ENCODE measurements around the gene SLC30A10. TPM values are rescaled to one million over a fixed set of nuclear protein-coding genes. Genes with fewer than 3 reads are reported as not detected.
"Not testable (repeated sequence)": the region's sequence is repeated elsewhere in the genome, so short reads cannot be mapped to it uniquely, and the experiment has no call there.

The SLC30A10 gene
- total RNA-seq, 1 experiment from 2014 or later: not detected

DNA sequence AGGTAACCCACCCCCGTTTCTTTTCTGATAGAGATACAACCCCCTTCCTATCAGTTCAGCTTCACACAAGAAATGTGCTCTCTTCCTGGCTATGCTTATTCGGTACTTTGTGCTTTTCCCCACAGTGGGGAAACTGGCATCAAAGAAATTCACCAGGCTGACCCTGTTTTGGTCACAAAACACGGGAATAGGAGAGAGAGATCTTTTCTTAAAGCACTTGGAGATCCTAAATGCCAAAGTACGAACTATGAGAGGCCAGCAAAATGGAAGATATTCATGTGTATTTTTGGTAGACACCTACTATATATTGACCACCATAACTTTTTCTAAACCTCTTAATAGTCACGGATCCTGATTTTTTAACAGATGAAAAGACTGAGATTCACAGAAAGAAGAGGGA lies 30.0 kb downstream of the SLC30A10 start:
- Histone ChIP-seq H3K27me3 (ENCODE audit: control insufficient read depth, insufficient read depth, low read length) (no peaks in the 10 kb centered on the region), H3K36me3 (ENCODE audit: control insufficient read depth, insufficient read depth, low read length) (no peaks in the 10 kb centered on the region; the same call in 1 of the 2 replicates), H3K4me3 (ENCODE audit: low read depth in 2 of 2, low read length in 2 of 2) (no peak overlapping the region), H3K27ac (ENCODE audit: low read length) (no peak overlapping the region), H3K4me1 (ENCODE audit: control insufficient read depth, insufficient read depth, low read length) (no peaks in the 10 kb centered on the region), H3K9me3 (ENCODE audit: control insufficient read depth, insufficient read depth, low read depth, low read length) (no peaks in the 10 kb centered on the region)
- POLR2A ChIA-PET: no interaction called here
- DNase-seq (ENCODE audit: low read depth, low spot score) (no peak), ATAC-seq (no peak)
- CTCF ChIA-PET: no interaction called here
- no TSS peak for BruUV-seq (replicated peaks)
- TF ChIP-seq, protein P1, sequence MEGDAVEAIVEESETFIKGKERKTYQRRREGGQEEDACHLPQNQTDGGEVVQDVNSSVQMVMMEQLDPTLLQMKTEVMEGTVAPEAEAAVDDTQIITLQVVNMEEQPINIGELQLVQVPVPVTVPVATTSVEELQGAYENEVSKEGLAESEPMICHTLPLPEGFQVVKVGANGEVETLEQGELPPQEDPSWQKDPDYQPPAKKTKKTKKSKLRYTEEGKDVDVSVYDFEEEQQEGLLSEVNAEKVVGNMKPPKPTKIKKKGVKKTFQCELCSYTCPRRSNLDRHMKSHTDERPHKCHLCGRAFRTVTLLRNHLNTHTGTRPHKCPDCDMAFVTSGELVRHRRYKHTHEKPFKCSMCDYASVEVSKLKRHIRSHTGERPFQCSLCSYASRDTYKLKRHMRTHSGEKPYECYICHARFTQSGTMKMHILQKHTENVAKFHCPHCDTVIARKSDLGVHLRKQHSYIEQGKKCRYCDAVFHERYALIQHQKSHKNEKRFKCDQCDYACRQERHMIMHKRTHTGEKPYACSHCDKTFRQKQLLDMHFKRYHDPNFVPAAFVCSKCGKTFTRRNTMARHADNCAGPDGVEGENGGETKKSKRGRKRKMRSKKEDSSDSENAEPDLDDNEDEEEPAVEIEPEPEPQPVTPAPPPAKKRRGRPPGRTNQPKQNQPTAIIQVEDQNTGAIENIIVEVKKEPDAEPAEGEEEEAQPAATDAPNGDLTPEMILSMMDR (IDR thresholded peaks at IDR 0.05): no peak
- TF ChIP-seq SIN3A (IDR thresholded peaks at IDR 0.05; ENCODE audit: borderline replicate concordance, insufficient read depth, low read depth, low read length) (no peak), POLR2AphosphoS5 (IDR thresholded peaks at IDR 0.05; ENCODE audit: low read depth, low read length) (no peak)
- TF ChIP-seq, protein P2, sequence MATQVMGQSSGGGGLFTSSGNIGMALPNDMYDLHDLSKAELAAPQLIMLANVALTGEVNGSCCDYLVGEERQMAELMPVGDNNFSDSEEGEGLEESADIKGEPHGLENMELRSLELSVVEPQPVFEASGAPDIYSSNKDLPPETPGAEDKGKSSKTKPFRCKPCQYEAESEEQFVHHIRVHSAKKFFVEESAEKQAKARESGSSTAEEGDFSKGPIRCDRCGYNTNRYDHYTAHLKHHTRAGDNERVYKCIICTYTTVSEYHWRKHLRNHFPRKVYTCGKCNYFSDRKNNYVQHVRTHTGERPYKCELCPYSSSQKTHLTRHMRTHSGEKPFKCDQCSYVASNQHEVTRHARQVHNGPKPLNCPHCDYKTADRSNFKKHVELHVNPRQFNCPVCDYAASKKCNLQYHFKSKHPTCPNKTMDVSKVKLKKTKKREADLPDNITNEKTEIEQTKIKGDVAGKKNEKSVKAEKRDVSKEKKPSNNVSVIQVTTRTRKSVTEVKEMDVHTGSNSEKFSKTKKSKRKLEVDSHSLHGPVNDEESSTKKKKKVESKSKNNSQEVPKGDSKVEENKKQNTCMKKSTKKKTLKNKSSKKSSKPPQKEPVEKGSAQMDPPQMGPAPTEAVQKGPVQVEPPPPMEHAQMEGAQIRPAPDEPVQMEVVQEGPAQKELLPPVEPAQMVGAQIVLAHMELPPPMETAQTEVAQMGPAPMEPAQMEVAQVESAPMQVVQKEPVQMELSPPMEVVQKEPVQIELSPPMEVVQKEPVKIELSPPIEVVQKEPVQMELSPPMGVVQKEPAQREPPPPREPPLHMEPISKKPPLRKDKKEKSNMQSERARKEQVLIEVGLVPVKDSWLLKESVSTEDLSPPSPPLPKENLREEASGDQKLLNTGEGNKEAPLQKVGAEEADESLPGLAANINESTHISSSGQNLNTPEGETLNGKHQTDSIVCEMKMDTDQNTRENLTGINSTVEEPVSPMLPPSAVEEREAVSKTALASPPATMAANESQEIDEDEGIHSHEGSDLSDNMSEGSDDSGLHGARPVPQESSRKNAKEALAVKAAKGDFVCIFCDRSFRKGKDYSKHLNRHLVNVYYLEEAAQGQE (IDR thresholded peaks at IDR 0.05; ENCODE audit: insufficient read depth in 1 of 2, low read depth in 2 of 2, low read length in 1 of 2): no peak
- intact Hi-C loops (cut with micrococcal nuclease; ENCODE audit: unreplicated experiment) (no loop called here), in situ Hi-C loops (cut with HindIII; ENCODE audit: low pct_unique_long_range_greater_than_20kb, low sequenced_read_pairs) (no loop called here)

DNA sequence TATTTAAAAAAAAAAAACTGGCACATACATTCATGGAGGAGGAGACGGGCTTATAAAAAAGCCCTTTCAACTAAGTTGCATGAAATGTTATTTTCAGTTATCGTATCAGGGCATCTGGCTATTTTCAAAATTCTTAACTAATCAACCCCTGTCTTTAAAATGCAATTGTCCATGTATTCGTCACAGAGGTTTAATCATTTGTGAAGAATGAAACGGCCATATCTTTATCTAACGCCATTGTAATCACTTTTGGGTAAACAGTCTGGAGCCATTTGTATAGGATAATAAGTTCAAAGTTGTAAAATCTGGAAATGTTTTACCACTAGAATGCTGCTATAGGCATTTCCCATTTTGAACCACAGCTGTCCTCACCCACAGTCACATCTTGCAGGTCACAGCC lies 30.4 kb downstream of the SLC30A10 start:
- DNase-seq (ENCODE audit: low read depth, low spot score): no peak
- no peaks in the 10 kb centered on the region for H3K4me1 ChIP-seq (ENCODE audit: control insufficient read depth, insufficient read depth, low read length)
- no peaks in the 10 kb centered on the region; the same call in 1 of the 2 replicates for H3K36me3 ChIP-seq (ENCODE audit: control insufficient read depth, insufficient read depth, low read length)
- H3K4me3 ChIP-seq (ENCODE audit: low read depth in 2 of 2, low read length in 2 of 2): no peak overlapping the region
- no peaks in the 10 kb centered on the region for H3K9me3 ChIP-seq (ENCODE audit: control insufficient read depth, insufficient read depth, low read depth, low read length)
- BruUV-seq (replicated peaks): no TSS peak
- TF ChIP-seq, protein P1 (IDR thresholded peaks at IDR 0.05): no peak
- TF ChIP-seq, protein P2 (IDR thresholded peaks at IDR 0.05; ENCODE audit: insufficient read depth in 1 of 2, low read depth in 2 of 2, low read length in 1 of 2): no peak
- no peak for TF ChIP-seq TCF7L2 (IDR thresholded peaks at IDR 0.05; ENCODE audit: low read depth, low read length)
- TF ChIP-seq POLR2AphosphoS5 (IDR thresholded peaks at IDR 0.05; ENCODE audit: low read depth, low read length): no peak
- ChIA-PET CTCF (no interaction called here), POLR2A (no interaction called here)
- in situ Hi-C loops (cut with HindIII; ENCODE audit: low pct_unique_long_range_greater_than_20kb, low sequenced_read_pairs): no loop called here
- intact Hi-C loops (cut with micrococcal nuclease; ENCODE audit: unreplicated experiment): no loop called here
- H3K27ac ChIP-seq (ENCODE audit: low read length): no peak overlapping the region
- no peaks in the 10 kb centered on the region for H3K27me3 ChIP-seq (ENCODE audit: control insufficient read depth, insufficient read depth, low read length)
- no peak for ATAC-seq

DNA sequence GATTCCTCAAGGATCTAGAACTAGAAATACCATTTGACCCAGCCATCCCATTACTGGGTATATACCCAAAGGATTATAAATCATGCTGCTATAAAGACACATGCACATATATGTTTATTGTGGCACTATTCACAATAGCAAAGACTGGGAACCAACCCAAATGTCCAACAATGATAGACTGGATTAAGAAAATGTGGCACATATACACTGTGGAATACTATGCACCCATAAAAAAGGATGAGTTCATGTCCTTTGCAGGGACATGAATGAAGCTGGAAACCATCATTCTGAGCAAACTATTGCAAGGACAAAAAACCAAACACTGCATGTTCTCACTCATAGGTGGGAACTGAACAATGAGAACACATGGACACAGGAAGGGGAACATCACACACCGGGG lies 36.1 kb downstream of the SLC30A10 start:
- in situ Hi-C loops (cut with HindIII; ENCODE audit: low pct_unique_long_range_greater_than_20kb, low sequenced_read_pairs): not testable (repeated sequence)

DNA sequence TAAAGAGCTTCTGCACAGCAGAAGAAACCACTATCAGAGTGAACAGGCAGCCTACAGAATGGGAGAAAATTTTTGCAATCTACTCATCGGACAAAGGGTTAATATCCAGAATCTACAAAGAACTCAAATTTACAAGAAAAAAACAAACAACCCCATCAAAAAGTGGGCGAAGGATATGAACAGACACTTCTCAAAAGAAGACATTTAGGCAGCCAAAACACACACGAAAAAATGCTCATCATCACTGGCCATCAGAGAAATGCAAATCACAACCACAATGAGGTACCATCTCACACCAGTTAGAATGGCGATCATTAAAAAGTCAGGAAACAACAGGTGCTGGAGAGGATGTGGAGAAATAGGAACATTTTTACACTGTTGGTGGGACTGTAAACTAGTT lies 36.5 kb downstream of the SLC30A10 start:
- H3K9me3 ChIP-seq (ENCODE audit: control insufficient read depth, insufficient read depth, low read depth, low read length); ATAC-seq; POLR2A ChIA-PET; CTCF ChIA-PET; H3K4me3 ChIP-seq (ENCODE audit: low read depth in 2 of 2, low read length in 2 of 2); H3K27me3 ChIP-seq (ENCODE audit: control insufficient read depth, insufficient read depth, low read length); in situ Hi-C loops (cut with HindIII; ENCODE audit: low pct_unique_long_range_greater_than_20kb, low sequenced_read_pairs); intact Hi-C loops (cut with micrococcal nuclease; ENCODE audit: unreplicated experiment); H3K36me3 ChIP-seq (ENCODE audit: control insufficient read depth, insufficient read depth, low read length); BruUV-seq (replicated peaks); H3K27ac ChIP-seq (ENCODE audit: low read length); DNase-seq (ENCODE audit: low read depth, low spot score); H3K4me1 ChIP-seq (ENCODE audit: control insufficient read depth, insufficient read depth, low read length): not testable (repeated sequence)

More for the DNA sequence above, 36.1 kb downstream of the SLC30A10 start:
- H3K4me1 ChIP-seq (ENCODE audit: control insufficient read depth, insufficient read depth, low read length); POLR2A ChIA-PET; intact Hi-C loops (cut with micrococcal nuclease; ENCODE audit: unreplicated experiment); H3K9me3 ChIP-seq (ENCODE audit: control insufficient read depth, insufficient read depth, low read depth, low read length); H3K27me3 ChIP-seq (ENCODE audit: control insufficient read depth, insufficient read depth, low read length); H3K4me3 ChIP-seq (ENCODE audit: low read depth in 2 of 2, low read length in 2 of 2); DNase-seq (ENCODE audit: low read depth, low spot score); ATAC-seq; CTCF ChIA-PET; H3K27ac ChIP-seq (ENCODE audit: low read length); H3K36me3 ChIP-seq (ENCODE audit: control insufficient read depth, insufficient read depth, low read length); BruUV-seq (replicated peaks): not testable (repeated sequence)
